GM18508 (cell line): ENCODE results near the gene ENTPD1.
"Not testable (repeated sequence)": the region's sequence is repeated elsewhere in the genome, so short reads cannot be mapped to it uniquely, and the experiment has no call there.

ENCODE experiments used
- ATAC-seq: cut with Tn5 transposase; IDR thresholded peaks from one replicate; pipeline ENCODE4 v1.9.1; 2021; ENCODE audit warnings: moderate number of reproducible peaks; ENCODE audit not compliant: insufficient read depth, unreplicated experiment

Gene ENTPD1

DNA sequence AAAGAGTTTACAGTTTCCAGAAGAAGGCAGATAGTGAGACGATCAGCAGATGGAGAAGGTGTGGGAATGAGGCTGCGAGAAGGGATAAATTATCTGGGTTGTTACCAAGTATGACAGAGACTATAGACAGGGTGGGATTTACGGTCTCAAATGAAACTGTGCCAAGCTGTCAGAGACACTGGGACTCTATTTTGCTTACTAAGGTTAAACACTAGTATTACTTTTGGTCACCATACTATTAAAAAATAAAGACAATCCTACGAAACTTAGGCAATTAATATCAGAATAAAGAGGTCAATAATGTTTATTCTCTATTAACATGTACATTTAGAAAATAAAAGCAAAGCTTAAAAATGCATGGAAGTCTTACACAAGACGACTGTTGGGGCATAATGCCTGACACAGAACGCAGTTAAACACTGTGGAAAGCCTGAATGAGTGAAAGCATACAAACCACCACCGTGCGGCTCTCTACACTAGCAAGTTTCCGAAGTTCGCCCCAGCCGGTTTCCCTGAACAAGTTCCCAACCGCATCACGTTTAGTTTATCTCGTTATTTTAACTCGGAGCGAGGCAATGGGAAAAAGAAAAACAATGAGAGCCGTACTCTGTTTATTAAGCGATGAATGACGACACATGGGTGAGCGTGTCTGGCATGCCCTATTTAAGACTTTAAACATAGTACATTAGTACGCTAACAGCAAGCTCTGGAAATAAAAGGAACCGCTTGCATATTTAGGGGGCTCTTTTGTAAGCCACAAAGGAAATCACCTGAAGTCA lies 150.9 kb downstream of the ENTPD1 start:
- no peak for ATAC-seq

DNA sequence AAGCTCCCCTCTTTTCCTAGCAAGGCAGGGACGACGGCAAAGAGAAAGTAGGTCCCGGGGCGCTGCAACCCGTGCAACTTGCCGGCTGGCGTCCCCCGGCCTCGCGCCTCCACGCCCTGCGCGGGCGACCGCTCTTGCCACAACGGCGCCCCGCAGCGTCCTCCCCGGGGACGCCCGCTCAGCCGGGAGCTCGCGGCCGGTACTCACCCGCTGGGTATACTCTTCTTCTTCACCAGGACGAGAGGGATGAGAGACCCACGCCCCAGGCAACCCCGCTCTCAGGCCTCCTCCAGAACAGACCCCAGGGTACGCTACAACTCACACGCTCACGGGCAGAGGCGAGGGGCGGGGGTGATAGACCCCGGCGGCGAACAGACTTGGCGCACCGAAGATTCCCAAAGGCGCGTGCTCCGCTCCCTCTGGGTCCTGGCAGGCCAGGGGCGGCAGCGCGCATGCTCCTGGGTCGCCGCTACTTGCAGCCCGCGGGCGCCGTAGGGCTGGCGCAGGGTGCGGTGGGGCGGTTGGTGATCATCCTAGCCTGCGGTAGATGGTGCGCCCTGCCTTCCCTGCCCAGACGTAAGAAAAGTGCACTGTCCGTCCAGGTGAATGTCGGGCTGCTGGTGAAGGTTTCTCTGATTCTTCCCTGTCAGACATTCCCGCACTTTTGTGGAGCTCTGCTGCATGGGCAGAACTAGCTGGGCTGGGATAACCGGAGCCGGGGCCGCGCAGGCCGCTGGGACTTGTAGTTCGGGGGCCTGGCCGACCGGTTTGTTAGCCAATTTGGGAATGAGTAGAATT lies 151.7 kb downstream of the ENTPD1 start, which contains the start of gene CC2D2B:
Gene CC2D2B, plus strand, starts transcription at position 520 of the 798 bp plus-strand sequence. CDS start 3,349 bp downstream, outside the sequence.
- ATAC-seq: no peak

DNA sequence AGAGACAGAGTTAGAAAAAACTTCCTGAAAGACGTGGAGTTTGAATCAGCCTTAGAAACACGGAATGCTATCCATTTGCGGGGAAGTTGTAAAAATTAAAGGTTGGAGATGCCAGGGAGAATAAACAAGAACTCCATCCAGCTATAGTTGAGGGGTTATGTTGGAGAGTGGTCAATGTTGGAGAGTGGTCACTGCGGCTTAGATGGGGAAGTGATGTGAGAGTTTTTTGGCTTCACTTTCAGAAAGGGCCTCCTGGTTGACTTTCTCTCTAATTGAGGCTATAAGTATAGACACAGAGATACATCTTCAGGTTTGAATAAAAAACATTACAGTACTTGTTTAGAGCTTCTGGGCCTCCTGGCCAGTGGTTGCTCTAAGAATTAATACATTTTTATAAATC lies 152.5 kb downstream of the ENTPD1 start:
- no peak for ATAC-seq

DNA sequence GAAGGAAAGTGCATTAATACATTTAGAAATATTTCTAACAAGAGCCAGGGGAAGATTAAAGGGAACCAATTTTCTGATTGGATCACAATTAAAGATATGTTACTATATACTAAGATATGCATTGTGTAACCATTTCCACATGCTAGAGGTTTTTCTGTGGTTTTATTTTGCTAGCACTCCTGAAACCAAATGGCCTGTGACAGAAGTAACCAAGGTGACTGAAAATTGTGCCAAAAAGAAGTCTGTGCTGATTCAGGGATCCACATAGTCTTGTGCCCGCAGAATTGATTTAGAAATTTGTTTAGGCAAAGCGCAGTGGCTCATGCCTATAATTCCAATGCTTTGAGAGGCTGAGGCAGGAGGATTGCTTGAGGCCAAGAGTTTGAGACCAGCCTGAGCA lies 153.6 kb downstream of the ENTPD1 start:
- ATAC-seq: no peak

DNA sequence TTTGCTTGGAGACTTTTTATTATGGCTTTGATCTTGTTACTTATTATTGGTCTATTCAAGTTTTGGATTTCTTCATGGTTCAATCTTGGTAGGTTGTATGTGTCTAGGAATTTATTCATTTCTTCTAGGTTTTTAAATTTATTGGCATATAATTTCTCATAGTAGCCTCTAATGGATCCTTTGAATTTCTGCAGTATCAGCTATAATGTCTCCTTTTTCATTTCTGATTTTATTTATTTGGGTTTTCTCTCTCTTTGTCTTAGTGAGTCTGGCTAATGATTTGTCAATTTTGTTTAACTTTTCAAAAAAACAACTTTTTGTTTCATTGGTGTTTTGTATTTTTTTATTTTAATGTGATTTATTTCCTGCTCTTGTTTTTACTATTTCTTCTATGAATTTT lies 160.1 kb downstream of the ENTPD1 start:
- not testable (repeated sequence) for ATAC-seq
